SK-N-SH treated with all-trans-retinoic acid at 6 μM for 48 hours (cell line): Measurements from ENCODE around the gene HSD17B14.
"Not testable (repeated sequence)": the region's sequence is repeated elsewhere in the genome, so short reads cannot be mapped to it uniquely, and the experiment has no call there.

Experiments used
- ATAC-seq: fragments of 200-7000 bp; cut with Tn5 transposase; 3 replicates; pipeline ENCODE4 v1.9.1; 2020; ENCODE audit warnings: mild to moderate bottlenecking, moderate library complexity
- ARNTL ChIP-seq: fragments of 450-650 bp; formaldehyde crosslinking; IDR thresholded peaks from 2 replicates; pipeline ENCODE4 v1.5.0; 2020; ENCODE audit warnings: low read depth, mild to moderate bottlenecking, moderate library complexity, borderline replicate concordance
- CSDC2 ChIP-seq: fragments of 250-450 bp; sonication (Bioruptor Pico); IDR thresholded peaks from 2 replicates; pipeline ENCODE4 v1.5.0; 2020; ENCODE audit warnings: mild to moderate bottlenecking, moderate library complexity
- GLIS3 ChIP-seq: fragments of 250-450 bp; sonication (Bioruptor Pico); IDR thresholded peaks from 2 replicates; pipeline ENCODE4 v1.5.0; 2020; ENCODE audit warnings: mild to moderate bottlenecking, moderate library complexity
- ISL1 ChIP-seq: fragments of 250-450 bp; sonication (Bioruptor Pico); IDR thresholded peaks from 2 replicates; pipeline ENCODE4 v2.1.2; 2022; ENCODE audit warnings: mild to moderate bottlenecking, moderate library complexity
- OSR1 ChIP-seq: fragments of 250-450 bp; sonication (Bioruptor Pico); IDR thresholded peaks from 2 replicates; pipeline ENCODE4 v1.8.0; 2022; ENCODE audit warnings: moderate library complexity, mild to moderate bottlenecking, inconsistent platforms
- PPARA ChIP-seq: fragments of 250-450 bp; sonication (Bioruptor Pico); IDR thresholded peaks from 2 replicates; pipeline ENCODE4 v1.5.0; 2020; ENCODE audit warnings: mild to moderate bottlenecking, borderline replicate concordance
- SNAI2 ChIP-seq: fragments of 250-450 bp; sonication (Bioruptor Pico); IDR thresholded peaks from 2 replicates; pipeline ENCODE4 v1.5.0; 2020; ENCODE audit warnings: mild to moderate bottlenecking, moderate library complexity
- TCF4 ChIP-seq: fragments of 250-450 bp; sonication (Bioruptor Pico); IDR thresholded peaks from 2 replicates; pipeline ENCODE4 v1.8.0; 2021; ENCODE audit warnings: mild to moderate bottlenecking, moderate library complexity, borderline replicate concordance
- ZC3H10 ChIP-seq: fragments of 250-450 bp; sonication (Bioruptor Pico); IDR thresholded peaks from 2 replicates; pipeline ENCODE4 v1.5.1; 2021; ENCODE audit warnings: mild to moderate bottlenecking, moderate library complexity
- ZFP3 ChIP-seq: fragments of 250-450 bp; sonication (Bioruptor Pico); IDR thresholded peaks from 2 replicates; pipeline ENCODE4 v1.5.0; 2020; ENCODE audit warnings: mild to moderate bottlenecking, moderate library complexity
- ZFP30 ChIP-seq: fragments of 450-650 bp; formaldehyde crosslinking; IDR thresholded peaks from 2 replicates; pipeline ENCODE4 v1.5.0; 2022; ENCODE audit warnings: mild to moderate bottlenecking, moderate library complexity
- ZNF565 ChIP-seq: fragments of 450-650 bp; formaldehyde crosslinking; conservative IDR thresholded peaks from 2 replicates; pipeline ENCODE4 v1.5.0; 2020; ENCODE audit warnings: low read depth, mild to moderate bottlenecking, moderate library complexity
- ZNF70 ChIP-seq: fragments of 450-650 bp; formaldehyde crosslinking; IDR thresholded peaks from 2 replicates; pipeline ENCODE4 v1.5.0; 2020; ENCODE audit warnings: mild to moderate bottlenecking, moderate library complexity
- ZNF8 ChIP-seq: fragments of 450-650 bp; formaldehyde crosslinking; IDR thresholded peaks from 2 replicates; pipeline ENCODE4 v1.5.0; 2020; ENCODE audit warnings: mild to moderate bottlenecking, moderate library complexity
- TF ChIP-seq, protein P1 (sequence below): fragments of 250-450 bp; sonication (Bioruptor Pico); IDR thresholded peaks from 2 replicates; pipeline ENCODE4 v1.8.0; 2021; ENCODE audit warnings: low read depth, mild to moderate bottlenecking, moderate library complexity, borderline replicate concordance
- TF ChIP-seq, protein P2 (sequence below): fragments of 250-450 bp; sonication (Bioruptor Pico); IDR thresholded peaks from 2 replicates; pipeline ENCODE4 v1.5.0; 2020; ENCODE audit warnings: mild to moderate bottlenecking, moderate library complexity
- TF ChIP-seq, protein P3 (sequence below): fragments of 250-450 bp; sonication (Bioruptor Pico); IDR thresholded peaks from 2 replicates; pipeline ENCODE4 v1.8.0; 2020; ENCODE audit warnings: mild to moderate bottlenecking, moderate library complexity, borderline replicate concordance

HSD17B14 gene

DNA sequence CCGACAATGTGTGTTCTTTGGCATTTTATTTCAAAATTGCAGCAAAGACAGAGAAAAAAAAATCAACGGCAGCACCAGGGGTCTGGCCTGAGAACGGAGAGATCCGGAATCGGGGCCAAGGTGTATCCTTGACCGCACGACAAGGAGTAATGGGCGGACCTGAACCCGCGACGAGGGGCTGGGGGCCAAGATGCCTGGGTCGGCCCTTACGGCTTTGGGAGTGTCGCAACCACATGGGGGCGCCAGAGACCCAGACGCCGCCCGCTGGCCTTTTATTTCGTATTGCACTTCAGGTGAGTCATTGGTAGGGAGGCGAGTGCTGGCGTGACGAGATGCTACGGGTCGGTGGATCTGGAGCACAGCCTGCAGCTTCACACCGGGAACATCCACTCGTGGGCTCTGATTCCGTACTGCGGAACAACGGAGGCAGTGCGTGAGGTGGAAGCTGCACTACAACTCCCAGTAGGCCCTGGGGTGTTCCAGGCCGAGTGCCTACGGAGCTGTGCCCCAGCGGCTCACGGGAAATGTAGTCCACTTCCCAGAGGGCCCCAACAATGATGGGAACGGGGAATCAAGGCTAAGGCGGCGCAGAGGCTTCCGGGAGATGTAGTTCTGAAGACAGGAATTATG, 41.1 kb downstream of the HSD17B14 start:
- peak; percentile 98 for ATAC-seq
- TF ChIP-seq ZFP30 (CRISPR knock-in tag): no peak
- TF ChIP-seq CSDC2 (CRISPR knock-in tag): peak; percentile 80; the same call in 1 of the 2 replicates
- TF ChIP-seq ZFP3: peak; percentile 63; the same call in 1 of the 2 replicates
- TF ChIP-seq, protein P1, sequence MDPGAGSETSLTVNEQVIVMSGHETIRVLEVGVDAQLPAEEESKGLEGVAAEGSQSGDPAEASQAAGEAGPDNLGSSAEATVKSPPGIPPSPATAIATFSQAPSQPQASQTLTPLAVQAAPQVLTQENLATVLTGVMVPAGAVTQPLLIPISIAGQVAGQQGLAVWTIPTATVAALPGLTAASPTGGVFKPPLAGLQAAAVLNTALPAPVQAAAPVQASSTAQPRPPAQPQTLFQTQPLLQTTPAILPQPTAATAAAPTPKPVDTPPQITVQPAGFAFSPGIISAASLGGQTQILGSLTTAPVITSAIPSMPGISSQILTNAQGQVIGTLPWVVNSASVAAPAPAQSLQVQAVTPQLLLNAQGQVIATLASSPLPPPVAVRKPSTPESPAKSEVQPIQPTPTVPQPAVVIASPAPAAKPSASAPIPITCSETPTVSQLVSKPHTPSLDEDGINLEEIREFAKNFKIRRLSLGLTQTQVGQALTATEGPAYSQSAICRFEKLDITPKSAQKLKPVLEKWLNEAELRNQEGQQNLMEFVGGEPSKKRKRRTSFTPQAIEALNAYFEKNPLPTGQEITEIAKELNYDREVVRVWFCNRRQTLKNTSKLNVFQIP (CRISPR knock-in tag): 0 out of 2 replicates have a peak, but pooled peaks have one; percentile 66
- TF ChIP-seq, protein P2, sequence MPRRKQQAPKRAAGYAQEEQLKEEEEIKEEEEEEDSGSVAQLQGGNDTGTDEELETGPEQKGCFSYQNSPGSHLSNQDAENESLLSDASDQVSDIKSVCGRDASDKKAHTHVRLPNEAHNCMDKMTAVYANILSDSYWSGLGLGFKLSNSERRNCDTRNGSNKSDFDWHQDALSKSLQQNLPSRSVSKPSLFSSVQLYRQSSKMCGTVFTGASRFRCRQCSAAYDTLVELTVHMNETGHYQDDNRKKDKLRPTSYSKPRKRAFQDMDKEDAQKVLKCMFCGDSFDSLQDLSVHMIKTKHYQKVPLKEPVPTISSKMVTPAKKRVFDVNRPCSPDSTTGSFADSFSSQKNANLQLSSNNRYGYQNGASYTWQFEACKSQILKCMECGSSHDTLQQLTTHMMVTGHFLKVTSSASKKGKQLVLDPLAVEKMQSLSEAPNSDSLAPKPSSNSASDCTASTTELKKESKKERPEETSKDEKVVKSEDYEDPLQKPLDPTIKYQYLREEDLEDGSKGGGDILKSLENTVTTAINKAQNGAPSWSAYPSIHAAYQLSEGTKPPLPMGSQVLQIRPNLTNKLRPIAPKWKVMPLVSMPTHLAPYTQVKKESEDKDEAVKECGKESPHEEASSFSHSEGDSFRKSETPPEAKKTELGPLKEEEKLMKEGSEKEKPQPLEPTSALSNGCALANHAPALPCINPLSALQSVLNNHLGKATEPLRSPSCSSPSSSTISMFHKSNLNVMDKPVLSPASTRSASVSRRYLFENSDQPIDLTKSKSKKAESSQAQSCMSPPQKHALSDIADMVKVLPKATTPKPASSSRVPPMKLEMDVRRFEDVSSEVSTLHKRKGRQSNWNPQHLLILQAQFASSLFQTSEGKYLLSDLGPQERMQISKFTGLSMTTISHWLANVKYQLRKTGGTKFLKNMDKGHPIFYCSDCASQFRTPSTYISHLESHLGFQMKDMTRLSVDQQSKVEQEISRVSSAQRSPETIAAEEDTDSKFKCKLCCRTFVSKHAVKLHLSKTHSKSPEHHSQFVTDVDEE (CRISPR knock-in tag): peak; percentile 91

DNA sequence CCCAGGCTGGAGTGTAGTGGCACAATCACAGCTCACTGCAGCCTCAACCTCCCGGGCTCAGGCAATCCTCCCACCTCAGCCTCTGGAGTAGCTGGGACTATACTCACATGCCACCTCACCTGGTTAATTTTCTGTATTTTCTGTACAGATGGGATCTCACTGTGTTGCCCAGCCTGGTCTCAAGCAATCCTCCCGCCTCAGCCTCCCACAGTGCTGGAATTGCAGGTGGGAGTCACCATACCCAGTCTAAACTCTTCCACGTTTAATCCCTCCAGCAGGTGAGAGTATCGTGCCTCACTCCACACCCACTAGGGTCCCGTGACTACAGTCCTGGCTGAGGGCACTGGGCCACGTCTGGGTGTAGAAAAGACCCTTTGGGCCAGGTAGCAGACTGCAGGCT, 42.0 kb downstream of the HSD17B14 start:
- TF ChIP-seq PPARA (no peak), GLIS3 (CRISPR knock-in tag) (no peak), ISL1 (CRISPR knock-in tag) (no peak), TCF4 (CRISPR knock-in tag) (no peak), CSDC2 (CRISPR knock-in tag) (no peak), ZC3H10 (CRISPR knock-in tag) (no peak), OSR1 (CRISPR knock-in tag) (no peak), ZNF565 (no peak), ZNF8 (CRISPR knock-in tag) (no peak), SNAI2 (CRISPR knock-in tag) (no peak), ZFP3 (no peak), ZFP30 (CRISPR knock-in tag) (no peak)
- TF ChIP-seq, protein P2 (CRISPR knock-in tag): no peak
- TF ChIP-seq, protein P1 (CRISPR knock-in tag): no peak
- TF ChIP-seq, protein P3, sequence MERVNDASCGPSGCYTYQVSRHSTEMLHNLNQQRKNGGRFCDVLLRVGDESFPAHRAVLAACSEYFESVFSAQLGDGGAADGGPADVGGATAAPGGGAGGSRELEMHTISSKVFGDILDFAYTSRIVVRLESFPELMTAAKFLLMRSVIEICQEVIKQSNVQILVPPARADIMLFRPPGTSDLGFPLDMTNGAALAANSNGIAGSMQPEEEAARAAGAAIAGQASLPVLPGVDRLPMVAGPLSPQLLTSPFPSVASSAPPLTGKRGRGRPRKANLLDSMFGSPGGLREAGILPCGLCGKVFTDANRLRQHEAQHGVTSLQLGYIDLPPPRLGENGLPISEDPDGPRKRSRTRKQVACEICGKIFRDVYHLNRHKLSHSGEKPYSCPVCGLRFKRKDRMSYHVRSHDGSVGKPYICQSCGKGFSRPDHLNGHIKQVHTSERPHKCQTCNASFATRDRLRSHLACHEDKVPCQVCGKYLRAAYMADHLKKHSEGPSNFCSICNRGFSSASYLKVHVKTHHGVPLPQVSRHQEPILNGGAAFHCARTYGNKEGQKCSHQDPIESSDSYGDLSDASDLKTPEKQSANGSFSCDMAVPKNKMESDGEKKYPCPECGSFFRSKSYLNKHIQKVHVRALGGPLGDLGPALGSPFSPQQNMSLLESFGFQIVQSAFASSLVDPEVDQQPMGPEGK (CRISPR knock-in tag): no peak
- ATAC-seq: no peak

DNA sequence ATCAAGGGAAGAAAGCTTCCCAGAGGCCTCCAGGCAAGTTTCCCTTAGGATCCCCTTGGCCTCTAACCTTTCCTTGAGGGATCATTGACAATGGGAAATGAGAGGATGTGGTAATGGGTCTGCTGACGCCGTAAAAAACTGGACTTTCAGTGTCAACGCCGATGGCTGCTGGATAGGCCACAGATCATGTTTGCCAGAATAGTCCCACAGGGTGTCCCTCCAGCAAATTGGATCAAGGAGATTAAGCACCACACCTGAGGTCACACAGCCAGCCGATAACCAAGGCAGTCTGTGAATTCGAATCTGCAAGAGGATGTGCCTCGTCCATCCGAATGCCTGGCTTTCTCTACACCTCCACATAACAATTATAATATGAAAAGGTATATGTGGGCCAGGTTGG, 43.0 kb downstream of the HSD17B14 start:
- TF ChIP-seq OSR1 (CRISPR knock-in tag) (no peak), CSDC2 (CRISPR knock-in tag) (no peak), ARNTL (no peak), ZNF70 (CRISPR knock-in tag) (no peak), SNAI2 (CRISPR knock-in tag) (no peak), GLIS3 (CRISPR knock-in tag) (no peak), TCF4 (CRISPR knock-in tag) (no peak)
- TF ChIP-seq, protein P3 (CRISPR knock-in tag): no peak
- no peak for ATAC-seq

DNA sequence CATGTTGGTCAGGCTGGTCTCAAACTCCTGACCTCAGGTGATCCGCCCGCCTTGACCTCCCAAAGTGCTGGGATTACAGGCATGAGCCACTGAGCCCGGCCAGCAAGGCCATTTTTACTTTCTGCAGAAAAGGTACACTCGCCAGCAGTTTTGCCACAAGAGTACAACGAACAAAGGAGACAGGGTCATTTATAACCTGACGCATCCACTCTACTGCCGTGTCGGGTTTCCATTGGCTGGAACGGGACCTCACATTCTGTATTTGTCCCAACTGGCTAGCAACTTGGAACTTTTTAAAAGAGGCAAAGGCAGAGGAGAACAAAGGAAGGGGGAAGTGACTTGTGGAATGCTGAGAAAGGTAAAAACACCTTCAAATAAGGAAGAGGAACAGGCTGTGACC, 49.0 kb downstream of the HSD17B14 start:
- not testable (repeated sequence) for ATAC-seq

DNA sequence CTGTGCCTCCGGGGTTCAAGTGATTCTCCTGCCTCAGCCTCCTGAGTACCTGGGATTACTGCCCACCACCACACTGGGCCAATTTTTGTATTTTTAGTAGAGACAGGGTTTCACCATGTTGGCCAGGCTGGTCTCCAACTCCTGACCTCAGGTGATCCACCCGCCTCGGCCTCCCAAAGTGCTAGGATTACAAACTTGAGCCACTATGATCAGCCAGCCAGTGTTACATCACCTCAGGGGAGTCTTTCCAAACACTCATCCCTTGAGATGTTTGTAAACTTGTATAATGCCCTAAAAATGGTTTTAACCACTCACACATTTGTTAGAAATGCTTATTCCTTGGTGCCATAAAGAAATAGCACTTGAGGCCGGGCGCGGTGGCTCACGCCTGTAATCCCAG, 49.9 kb downstream of the HSD17B14 start:
- not testable (repeated sequence) for ATAC-seq
